Right forelimb (tissue), 1 donor: ENCODE data around the gene CEP290.

Experiments
- DNase-seq: peaks from one replicate; pipeline ENCODE4 v3.0.0-alpha.2; 2018

The CEP290 gene, protein sequence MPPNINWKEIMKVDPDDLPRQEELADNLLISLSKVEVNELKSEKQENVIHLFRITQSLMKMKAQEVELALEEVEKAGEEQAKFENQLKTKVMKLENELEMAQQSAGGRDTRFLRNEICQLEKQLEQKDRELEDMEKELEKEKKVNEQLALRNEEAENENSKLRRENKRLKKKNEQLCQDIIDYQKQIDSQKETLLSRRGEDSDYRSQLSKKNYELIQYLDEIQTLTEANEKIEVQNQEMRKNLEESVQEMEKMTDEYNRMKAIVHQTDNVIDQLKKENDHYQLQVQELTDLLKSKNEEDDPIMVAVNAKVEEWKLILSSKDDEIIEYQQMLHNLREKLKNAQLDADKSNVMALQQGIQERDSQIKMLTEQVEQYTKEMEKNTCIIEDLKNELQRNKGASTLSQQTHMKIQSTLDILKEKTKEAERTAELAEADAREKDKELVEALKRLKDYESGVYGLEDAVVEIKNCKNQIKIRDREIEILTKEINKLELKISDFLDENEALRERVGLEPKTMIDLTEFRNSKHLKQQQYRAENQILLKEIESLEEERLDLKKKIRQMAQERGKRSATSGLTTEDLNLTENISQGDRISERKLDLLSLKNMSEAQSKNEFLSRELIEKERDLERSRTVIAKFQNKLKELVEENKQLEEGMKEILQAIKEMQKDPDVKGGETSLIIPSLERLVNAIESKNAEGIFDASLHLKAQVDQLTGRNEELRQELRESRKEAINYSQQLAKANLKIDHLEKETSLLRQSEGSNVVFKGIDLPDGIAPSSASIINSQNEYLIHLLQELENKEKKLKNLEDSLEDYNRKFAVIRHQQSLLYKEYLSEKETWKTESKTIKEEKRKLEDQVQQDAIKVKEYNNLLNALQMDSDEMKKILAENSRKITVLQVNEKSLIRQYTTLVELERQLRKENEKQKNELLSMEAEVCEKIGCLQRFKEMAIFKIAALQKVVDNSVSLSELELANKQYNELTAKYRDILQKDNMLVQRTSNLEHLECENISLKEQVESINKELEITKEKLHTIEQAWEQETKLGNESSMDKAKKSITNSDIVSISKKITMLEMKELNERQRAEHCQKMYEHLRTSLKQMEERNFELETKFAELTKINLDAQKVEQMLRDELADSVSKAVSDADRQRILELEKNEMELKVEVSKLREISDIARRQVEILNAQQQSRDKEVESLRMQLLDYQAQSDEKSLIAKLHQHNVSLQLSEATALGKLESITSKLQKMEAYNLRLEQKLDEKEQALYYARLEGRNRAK (N-terminal part only)

DNA sequence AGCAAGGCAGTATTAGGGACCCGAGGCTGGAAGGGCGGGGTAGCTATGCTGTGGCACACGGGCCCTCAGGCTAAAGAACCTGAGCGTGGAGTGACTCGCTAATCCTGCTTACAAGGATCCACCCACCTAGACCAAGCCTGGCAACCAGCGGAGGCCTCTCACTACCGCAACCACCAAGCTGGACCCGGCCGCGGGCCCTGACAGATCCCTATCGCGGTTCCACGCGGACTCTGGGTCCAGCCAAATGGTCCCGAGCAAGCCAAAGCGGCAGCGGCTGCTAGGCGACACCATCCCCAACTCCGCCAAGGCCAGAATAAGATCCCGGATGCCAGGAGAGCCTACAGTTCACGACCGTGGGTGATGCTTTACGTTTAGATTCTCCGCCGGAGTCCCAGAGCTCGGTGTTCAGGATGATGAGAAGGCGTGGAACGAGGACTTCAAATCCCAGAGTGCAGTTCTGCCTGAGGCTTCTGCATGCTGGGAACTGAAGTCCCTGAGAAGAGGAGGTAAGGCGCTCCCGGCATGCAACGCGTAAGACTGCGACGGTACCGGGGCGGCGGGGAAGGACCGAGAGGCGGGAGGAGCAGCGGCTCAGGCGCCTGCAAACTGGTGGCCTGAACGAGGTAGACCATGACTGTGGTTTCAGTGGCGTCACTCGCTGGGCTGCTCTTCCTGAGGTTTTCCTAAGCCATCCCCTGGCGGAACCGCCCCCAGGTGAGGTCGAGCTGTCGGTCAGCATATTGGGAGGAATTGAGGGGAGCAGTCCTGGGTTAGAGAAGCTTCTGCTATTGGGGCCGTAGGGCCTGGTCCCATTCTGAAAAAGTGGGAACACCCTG is at the start of gene CEP290, which contains the start of gene TMTC3:
Gene CEP290 (minus strand): TSS at position 315 of the 836 bp plus-strand sequence. CDS start 781 bp downstream, outside the sequence.
Gene TMTC3 (plus strand): TSS at position 534 of the 836 bp plus-strand sequence. CDS start 6,009 bp downstream, outside the sequence.
- peak; percentile 94 for DNase-seq

- DNase-seq = no peak
Observed at GRCh38 chr12:88188180-88188579, 46.3 kb upstream of the CEP290 start.

DNA sequence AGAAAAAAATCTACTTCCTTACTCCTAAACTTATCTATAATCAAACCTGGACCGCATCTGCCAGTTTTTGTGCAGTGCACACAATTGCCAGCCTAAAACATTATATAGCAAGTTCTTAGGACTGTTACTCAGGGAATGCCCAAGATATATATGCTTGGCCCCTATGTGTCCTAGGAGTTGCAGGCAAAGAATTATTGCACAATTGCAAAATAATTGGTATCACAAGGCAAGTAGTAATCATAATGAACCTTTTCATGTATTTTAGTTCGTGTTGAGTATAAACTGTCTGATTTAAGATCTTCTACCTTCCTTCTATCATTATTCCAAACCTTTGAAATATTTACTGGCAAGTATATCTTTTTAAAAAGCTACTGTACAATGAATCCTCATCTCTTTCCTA is 45.7 kb upstream of the CEP290 start:
- DNase-seq = no peak

DNA sequence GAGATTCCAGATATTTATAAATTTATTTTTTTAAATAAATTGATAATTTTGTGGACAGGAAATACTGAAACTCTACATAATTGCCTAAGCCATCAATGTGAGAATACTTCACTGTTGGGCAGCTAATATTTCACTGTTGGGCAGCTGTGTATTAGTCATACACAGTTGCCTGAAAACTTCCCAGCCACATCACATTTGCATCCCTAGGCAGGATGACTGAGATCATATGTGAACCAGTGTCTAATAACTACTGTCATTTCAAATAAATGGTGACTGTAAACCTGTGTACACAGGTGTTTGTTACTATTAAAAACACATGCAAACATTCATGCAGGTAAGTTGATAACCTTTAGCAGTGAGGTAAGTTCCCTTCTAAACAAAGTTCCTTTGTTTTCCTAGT is 44.1 kb upstream of the CEP290 start:
- DNase-seq = no peak

DNA sequence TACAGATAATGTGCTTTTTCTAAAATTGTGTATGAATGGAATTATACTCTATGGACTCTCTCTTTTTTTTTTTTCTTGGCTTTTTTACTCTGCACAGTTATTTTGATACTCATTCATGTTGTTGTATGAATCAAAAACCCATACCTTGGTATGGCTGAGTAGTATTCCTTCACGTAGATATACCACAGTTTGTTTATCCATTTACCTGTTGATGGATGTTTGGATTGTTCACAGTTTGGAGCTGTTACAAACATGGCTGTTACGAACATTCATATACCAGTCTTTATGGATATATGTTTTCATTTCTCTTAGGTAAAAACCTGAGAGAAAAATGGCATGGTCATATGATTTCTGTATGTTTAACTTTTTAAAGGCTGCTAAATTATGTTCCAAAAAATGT is 43.4 kb upstream of the CEP290 start:
- no peak for DNase-seq

- no peak for DNase-seq
Observed at GRCh38 chr12:88184196-88184595, 42.3 kb upstream of the CEP290 start.

DNA sequence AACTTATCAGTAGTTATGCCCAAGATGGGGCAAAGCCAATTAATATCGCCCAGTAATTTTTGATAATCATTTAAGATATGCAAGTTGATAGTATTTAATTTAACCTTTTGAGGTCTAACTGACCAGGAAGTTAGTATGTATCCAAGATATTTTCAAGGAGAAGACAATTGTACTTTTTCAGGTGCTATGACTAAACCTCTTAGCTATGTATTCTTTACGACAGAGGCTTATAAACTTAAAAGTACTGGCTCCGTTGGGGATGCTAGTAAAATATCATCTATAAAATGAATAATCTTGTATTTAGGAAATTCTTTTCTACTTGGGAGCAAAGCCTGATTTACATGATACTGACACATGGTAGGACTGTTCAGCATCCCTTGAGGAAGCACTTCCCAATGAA is 40.5 kb upstream of the CEP290 start:
- DNase-seq = no peak

- DNase-seq = no peak
Observed at GRCh38 chr12:88181881-88182280, 40.0 kb upstream of the CEP290 start.

DNA sequence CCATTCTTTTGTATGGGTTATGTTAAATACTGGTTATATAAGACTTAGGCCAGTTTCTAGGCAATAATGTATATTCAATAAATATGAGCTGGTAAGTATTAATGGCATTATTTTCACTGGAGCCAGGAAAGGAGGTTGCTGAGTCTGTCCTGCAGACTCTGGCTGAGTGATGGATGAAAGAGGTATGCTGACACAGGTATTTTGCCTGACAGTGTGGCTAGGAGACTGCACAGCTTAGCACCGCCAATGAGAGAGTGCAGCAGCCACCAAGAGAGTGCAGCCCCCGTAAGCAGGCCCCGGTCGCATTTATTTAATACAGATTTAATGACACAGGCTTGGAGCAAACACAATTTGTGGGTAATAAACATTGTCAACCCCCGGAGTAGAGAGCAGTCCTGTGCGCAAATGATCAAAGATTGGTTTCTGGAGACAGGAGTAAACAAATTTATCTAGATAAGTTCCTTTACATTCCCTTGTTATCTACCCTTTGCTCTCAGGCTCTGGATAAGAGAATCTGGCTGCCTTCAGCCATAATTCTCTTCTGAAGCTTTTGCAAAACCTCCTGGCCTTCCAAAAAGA is 37.6 kb upstream of the CEP290 start:
- DNase-seq = no peak

- DNase-seq = no peak
Observed at GRCh38 chr12:88175544-88175943, 33.7 kb upstream of the CEP290 start.

DNA sequence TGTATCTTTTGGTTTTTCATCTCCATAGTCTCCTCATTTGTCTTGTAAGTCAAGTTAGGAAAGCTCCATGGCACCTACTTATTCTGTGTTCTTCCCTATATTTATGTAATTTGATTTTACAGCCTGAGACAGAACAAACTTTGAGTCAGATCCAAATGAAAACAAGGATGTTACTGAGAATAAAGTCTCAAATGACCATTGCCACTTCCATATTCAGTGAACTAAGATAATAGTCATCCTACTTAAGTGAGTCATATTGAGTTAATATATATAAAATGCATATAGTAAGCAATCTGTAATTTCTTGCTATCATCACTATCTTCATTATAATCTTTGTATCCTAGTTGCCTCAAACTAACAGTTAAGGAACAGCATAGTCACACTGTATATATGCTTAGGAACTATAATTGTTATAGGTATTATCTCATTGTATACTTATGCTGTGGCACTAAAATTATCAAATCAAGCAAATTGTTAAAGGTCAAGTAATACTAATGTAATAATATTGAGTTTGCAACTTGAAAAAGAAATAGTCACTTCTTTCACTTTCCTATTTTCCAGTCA is 31.0 kb upstream of the CEP290 start:
- DNase-seq = no peak

GRCh38 chr12:88167384-88167783 is 25.5 kb upstream of the CEP290 start:
- no peak for DNase-seq

GRCh38 chr12:88166179-88166578 is 24.3 kb upstream of the CEP290 start:
- no peak for DNase-seq

GRCh38 chr12:88163371-88163770 is 21.5 kb upstream of the CEP290 start:
- no peak for DNase-seq

GRCh38 chr12:88156075-88156654 is 14.3 kb upstream of the CEP290 start:
- DNase-seq = no peak

- no peak for DNase-seq
Observed at GRCh38 chr12:88153959-88154358, 12.1 kb upstream of the CEP290 start.

GRCh38 chr12:88150063-88150462 is 8.2 kb upstream of the CEP290 start:
- no peak for DNase-seq

DNA sequence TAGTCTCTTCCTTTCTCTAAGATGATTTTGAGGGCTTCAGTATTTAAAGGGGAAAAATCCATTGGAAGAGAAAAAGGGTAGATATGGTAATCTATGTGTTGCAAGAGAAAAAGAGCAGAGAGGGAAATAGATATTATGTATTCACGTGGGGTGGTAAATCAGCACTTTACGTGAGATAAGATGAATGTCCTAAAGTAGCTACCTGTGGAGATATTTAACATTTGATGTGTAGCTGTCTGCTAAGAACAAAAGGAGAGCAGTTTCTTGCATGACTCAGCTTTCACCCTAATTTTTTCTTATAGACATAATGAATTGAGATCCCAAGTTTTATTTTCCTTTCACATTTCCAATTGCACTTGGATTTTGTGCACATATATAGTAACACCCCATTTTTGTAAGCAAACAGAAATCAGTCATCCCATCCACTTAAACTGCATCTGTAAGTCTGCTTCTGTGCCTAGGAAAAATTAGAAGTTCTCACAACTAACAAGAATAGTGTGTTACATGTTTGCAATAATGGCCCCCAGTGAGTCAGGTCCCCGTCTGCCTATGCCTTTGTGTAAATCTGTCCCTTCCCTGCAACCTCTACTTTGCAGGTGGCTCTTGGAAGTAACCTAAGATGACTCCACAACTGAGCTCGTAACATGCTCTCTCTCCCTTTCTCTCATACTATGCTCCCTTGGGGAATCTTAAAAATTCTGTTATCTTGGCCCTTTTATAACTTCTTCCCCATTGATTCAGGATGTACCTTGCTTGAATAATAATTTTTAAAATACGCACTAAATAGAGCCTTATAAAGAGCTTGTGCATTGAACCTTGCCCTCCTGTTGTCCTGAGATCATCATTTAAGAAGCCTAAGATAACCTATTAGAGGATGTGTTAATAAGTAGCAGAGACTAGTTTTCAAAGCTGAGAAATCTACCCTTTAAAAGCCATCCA is 3.9 kb upstream of the CEP290 start:
- no peak for DNase-seq
